ENCODE results near the gene TMOD3.
"Not testable (repeated sequence)": the region's sequence is repeated elsewhere in the genome, so short reads cannot be mapped to it uniquely, and the experiment has no call there.

- TF ChIP-seq, protein P1, sequence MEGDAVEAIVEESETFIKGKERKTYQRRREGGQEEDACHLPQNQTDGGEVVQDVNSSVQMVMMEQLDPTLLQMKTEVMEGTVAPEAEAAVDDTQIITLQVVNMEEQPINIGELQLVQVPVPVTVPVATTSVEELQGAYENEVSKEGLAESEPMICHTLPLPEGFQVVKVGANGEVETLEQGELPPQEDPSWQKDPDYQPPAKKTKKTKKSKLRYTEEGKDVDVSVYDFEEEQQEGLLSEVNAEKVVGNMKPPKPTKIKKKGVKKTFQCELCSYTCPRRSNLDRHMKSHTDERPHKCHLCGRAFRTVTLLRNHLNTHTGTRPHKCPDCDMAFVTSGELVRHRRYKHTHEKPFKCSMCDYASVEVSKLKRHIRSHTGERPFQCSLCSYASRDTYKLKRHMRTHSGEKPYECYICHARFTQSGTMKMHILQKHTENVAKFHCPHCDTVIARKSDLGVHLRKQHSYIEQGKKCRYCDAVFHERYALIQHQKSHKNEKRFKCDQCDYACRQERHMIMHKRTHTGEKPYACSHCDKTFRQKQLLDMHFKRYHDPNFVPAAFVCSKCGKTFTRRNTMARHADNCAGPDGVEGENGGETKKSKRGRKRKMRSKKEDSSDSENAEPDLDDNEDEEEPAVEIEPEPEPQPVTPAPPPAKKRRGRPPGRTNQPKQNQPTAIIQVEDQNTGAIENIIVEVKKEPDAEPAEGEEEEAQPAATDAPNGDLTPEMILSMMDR (IDR thresholded peaks at IDR 0.05; ENCODE audit: low read depth, low read length): not testable (repeated sequence)
- TF ChIP-seq POLR2A (IDR thresholded peaks at IDR 0.05; ENCODE audit: extremely low read depth, insufficient read length): not testable (repeated sequence)
These were observed 56.3 kb downstream of the TMOD3 start for GRCh38 chr15:51885758-51886157.

Data from NB4 (cell line).